RCC 7860 (cell line): ENCODE data around the gene UBE2K.
A peak's percentile ranks its signal among the peaks of the same experiment; 100 is the strongest.
"Not testable (repeated sequence)": the region's sequence is repeated elsewhere in the genome, so short reads cannot be mapped to it uniquely, and the experiment has no call there.

ENCODE experiments used
- DNase-seq: peaks from one replicate; pipeline ENCODE4 v3.0.0-alpha.2; 2015; ENCODE audit warnings: low spot score
- FAIRE-seq: peaks from 2 replicates; lab custom pipeline; 2012; peaks lifted over from hg19 to GRCh38; lab: Jason Lieb, UNC

UBE2K gene

GRCh38 chr4:39785083-39785482 lies 87.1 kb downstream of the UBE2K start:
- FAIRE-seq (no peak), DNase-seq (no peak)

DNA sequence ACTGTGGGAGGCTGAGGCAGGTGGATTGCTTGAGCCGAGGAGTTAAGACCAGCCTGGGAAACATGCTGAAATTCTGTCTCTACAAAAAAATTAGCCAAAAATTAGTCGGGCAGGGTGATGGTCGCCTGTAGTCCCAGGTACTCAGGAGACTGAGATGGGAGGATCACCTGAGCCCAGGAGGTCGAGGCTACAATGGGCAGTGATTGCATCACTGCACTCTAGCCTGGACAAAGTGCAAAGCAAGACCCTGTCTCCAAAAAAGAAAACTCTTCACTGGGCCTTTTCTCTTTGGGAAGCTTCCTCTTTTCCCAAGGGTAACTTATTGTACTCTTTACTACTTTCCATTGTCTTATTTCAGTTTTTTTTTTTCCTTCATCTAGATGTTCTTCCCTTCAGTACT lies 88.9 kb downstream of the UBE2K start:
- no peak for FAIRE-seq
- DNase-seq, result no peak

DNA sequence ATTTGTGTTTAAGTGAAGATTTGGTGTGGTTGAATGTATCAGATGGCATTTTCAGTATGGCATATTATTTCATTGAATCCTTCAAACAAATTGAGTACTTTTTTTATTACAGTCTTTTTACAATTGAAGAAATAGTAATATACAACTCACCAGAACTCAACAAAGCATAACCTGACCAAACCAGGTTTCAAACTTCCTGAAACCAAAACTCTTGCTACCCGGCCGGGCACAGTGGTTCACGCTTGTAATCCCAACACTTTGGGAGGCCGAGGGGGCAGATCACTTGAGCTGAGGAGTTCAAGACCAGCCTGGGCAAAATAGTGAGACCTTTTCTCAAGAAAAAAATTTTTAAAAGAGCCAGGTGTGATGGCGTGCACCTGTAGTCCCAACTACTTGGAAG lies 94.2 kb downstream of the UBE2K start:
- no peak for DNase-seq
- no peak for FAIRE-seq

- DNase-seq, result no peak
- no peak for FAIRE-seq
Measured at GRCh38 chr4:39792529-39792928, 94.6 kb downstream of the UBE2K start.

DNA sequence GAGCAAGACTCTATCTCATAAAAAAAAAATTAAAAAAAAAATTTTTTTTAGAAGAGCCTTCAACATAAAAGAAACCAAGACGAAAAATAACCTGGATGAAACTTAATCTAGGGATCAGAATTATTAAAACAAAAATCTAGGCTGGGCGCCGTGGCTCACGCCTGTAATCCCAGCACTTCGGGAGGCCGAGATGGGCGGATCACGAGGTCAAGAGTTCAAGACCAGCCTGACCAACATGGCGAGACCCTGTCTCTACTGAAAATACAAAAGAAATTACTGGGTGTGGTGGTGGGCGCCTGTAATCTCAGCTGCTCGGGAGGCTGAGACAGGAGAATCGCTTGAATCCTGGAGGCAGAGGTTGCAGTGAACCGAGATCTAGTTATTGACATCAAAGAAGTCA lies 95.0 kb downstream of the UBE2K start:
- not testable (repeated sequence) for DNase-seq, FAIRE-seq

DNA sequence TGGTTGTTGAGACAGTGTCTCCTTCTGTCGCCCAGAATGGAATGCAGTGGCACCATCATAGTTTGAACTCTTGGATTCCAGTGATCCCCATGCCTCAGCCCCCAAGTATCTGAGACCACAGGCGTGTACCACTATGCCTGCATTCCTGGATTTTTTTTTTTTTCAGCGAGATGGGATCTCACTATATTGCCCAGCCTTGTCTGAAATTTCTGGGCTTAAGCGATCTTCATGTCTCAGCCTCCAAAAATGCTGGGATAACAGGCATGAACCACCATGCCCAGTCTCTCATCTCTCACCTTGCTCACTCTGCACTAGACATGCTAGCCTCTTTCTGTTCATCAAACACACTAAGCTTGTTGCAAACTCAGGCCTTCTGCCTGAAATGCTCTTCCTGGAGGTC lies 104.1 kb downstream of the UBE2K start:
- DNase-seq (no peak), FAIRE-seq (no peak)

- FAIRE-seq (no peak), DNase-seq (no peak)
Measured at GRCh38 chr4:39808231-39808749, 110.4 kb downstream of the UBE2K start.

- no peak for FAIRE-seq
- no peak for DNase-seq
Measured at GRCh38 chr4:39812500-39812899, 114.6 kb downstream of the UBE2K start.

- not testable (repeated sequence) for FAIRE-seq
Measured at GRCh38 chr4:39813033-39813432, 115.1 kb downstream of the UBE2K start.

GRCh38 chr4:39813761-39814160 lies 115.8 kb downstream of the UBE2K start:
- FAIRE-seq, DNase-seq: not testable (repeated sequence)

More at GRCh38 chr4:39813033-39813432, 115.1 kb downstream of the UBE2K start:
- not testable (repeated sequence) for DNase-seq

DNA sequence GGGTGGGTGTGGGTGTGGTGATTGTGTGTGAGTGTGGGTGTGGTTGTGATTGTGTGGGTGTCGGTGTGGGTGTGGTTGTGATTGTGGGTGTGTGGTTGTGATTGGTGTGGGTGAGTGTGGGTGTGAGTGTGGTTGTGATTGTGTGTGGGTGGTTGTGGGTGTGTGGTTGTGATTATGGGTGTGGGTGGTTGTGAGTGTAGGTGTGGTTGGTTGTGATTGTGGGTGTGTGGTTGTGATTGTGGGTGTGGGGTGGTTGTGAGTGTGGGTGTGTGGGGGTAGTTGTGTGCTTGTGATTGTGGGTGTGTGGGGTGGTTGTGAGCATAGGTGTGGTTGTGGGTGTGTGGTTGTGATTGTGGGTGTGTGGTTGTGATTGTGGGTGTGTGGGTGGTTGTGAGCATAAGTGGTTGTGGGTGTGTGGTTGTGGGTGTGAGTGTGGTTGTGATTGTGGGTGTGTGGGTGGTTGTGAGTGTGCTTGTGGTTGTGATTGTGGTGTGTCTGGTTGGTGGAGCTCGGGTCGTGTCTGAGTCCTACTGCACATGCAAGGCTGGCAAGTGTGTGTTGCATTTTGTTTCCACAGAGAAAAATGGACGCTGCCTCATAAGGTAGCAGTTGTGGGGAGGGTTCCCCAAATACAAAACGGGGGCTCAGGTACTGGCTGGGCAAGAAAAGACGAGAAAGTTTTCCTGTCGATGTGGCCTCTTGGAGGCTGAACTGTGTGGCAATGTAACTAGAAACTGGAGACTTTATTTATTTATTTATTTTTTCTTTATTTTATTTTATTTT lies 116.7 kb downstream of the UBE2K start:
- no peak for DNase-seq
- FAIRE-seq, result no peak

DNA sequence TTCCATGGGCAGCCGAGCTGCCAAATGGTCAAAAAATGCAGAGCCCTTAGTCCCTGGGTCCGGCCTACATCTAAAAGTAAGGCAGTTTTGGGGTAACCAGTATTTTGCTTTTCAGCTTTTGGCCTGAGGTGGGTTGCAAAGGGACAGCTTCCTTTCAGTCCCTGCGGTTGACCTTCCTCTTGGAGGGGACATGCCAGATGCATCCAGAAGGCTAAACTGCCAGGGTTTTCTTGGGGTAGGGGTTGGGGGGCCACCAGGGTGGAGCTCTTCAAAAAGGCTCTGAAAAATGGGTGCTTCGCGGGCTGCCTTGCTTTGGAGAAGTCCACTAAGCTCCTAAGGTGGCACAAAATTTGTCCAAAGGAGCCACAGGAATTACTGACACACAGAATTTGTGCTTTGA lies 120.7 kb downstream of the UBE2K start:
- DNase-seq (no peak), FAIRE-seq (no peak)

- FAIRE-seq (no peak), DNase-seq (no peak)
Measured at GRCh38 chr4:39820186-39820585, 122.2 kb downstream of the UBE2K start.

DNA sequence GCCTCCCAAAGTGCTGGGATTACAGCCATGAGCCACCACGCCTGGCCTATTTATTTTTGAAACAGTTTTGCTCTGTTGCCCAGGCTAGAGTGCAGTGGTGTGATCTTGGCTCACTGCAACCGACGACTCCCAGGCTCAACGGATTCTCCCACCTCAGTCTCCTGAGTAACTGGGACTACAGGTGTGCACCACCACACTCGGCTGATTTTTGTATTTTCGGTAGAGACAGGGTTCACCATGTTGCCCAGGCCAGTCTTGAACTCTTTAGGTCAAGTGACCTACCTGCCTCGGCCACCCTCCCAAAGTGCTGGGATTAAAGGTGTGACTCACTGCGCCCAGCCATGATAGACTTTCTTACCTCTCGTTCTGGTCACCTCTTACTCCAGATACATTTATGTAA lies 124.0 kb downstream of the UBE2K start:
- DNase-seq (no peak), FAIRE-seq (no peak)

DNA sequence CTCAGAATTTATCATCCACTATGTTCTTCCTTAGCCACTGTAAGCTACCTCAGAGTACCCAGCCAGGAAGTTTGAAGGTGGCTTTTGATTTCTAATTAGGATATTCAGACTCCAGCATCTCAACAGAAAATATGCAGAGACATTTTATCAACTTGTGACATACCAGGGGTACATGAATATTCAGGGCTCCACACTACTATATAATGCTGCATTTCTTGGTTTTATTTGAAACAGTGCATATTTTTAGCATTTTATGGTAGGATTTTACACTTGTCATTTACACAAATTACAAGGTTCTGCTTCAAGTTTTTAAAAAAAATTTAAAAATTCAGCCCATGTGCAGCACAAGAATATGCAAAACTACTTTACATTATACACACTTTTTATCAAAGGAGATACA lies 124.7 kb downstream of the UBE2K start:
- FAIRE-seq (no peak), DNase-seq (no peak)

GRCh38 chr4:39823191-39823590 lies 125.3 kb downstream of the UBE2K start:
- DNase-seq (no peak), FAIRE-seq (no peak)

DNA sequence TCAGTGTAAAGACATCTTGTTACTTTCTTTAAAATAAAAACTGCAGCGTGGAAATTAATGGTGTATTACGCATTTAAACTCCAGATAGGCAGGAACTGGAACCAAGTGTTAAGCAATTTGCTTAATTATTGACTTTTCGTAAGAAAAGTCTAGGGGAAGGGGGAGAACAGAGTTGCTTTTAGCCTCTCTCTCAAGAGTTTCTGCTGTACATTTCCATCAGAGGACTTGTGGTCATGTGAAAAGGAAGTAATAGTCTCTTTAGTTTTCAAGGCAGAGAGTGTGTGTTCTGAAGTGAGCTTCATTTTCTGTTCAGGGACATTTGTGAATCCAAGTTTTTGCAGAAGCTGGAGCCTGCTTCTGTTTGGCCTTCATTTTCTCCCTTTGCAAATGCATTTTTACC lies 127.2 kb downstream of the UBE2K start:
- FAIRE-seq (no peak), DNase-seq (no peak)

GRCh38 chr4:39825741-39826231 lies 127.8 kb downstream of the UBE2K start:
- FAIRE-seq (peak; percentile 22), DNase-seq (no peak)
